Tibial nerve (tissue), 4 donors: ENCODE data around the gene BATF. TPM values are rescaled to one million over a fixed set of nuclear protein-coding genes. Genes with fewer than 3 reads are reported as not detected.

Experiments used
- DNase-seq, 2 donors: peaks; one replicate each; pipeline ENCODE4 v3.0.0-alpha.2; 2019; ENCODE audit warnings: low spot score in 2 of 2
- H3K27ac ChIP-seq, 4 donors: fragments of 200-600 bp; sonication (generic) in 3 of 4; one replicate each; pipeline ENCODE4 v1.5.1; 2017 to 2019; ENCODE audit warnings: mild to moderate bottlenecking in 1 of 4
- H3K27me3 ChIP-seq, 2 donors: fragments of 200-600 bp; sonication (generic) in 1 of 2; one replicate each; pipeline versions ENCODE4 v1.5.1 to v1.6.0; 2017 to 2019
- H3K36me3 ChIP-seq, 3 donors: fragments of 200-600 bp; sonication (generic); one replicate each; pipeline ENCODE4 v1.5.1; 2018 to 2019
- H3K4me1 ChIP-seq, 4 donors: fragments of 200-600 bp; sonication (generic) in 3 of 4; one replicate each; pipeline ENCODE4 v1.5.1; 2017 to 2019
- H3K4me3 ChIP-seq, 4 donors: fragments of 200-600 bp; sonication (generic) in 3 of 4; one replicate each; pipeline ENCODE4 v1.5.1; 2017 to 2019; ENCODE audit warnings: mild to moderate bottlenecking in 1 of 4, moderate library complexity in 1 of 4
- H3K9me3 ChIP-seq, 4 donors: fragments of 200-600 bp; sonication (generic) in 3 of 4; one replicate each; pipeline ENCODE4 v1.5.1; 2017 to 2019
- EP300 ChIP-seq, 2 donors: sonication (generic); formaldehyde crosslinking; IDR thresholded peaks; one replicate each; pipeline ENCODE4 v1.6.1; 2017; ENCODE audit warnings: antibody characterized with exemption in 2 of 2, mild to moderate bottlenecking in 1 of 2
- POLR2A ChIP-seq, 2 donors: fragments of 450-650 bp; IDR thresholded peaks; one replicate each; pipeline ENCODE4 v1.6.1; 2017; ENCODE audit warnings: antibody characterized with exemption in 2 of 2, mild to moderate bottlenecking in 2 of 2, moderate library complexity in 2 of 2
- WGBS, 2 donors: methylation state at CpG; one replicate each; pipeline ENCODE4 v1.1.5; 2018; 5-methylcytosine and 5-hydroxymethylcytosine counted together
- total RNA-seq, 4 donors: library from RNA; depleted of rRNA; stranded (reverse); fragments of >200 nt; gene quantifications; one replicate each; pipeline ENCODE4 v1.1.0, GENCODE V29; 2016
- TF ChIP-seq, protein P1 (sequence below), 5 experiments: fragments of 200-600 bp in 3 of 5; fragments of 450-650 bp in 2 of 5; sonication (generic) in 3 of 5; IDR thresholded peaks; one replicate each; pipeline ENCODE4 v1.5.1; 2016 to 2019; ENCODE audit warnings: antibody characterized with exemption in 5 of 5, mild to moderate bottlenecking in 3 of 5, moderate library complexity in 2 of 5

Gene BATF
- total RNA-seq, 4 donors from 2014 or later: 3.8 to 11.1 (median 6.3) TPM; not detected in 1

DNA sequence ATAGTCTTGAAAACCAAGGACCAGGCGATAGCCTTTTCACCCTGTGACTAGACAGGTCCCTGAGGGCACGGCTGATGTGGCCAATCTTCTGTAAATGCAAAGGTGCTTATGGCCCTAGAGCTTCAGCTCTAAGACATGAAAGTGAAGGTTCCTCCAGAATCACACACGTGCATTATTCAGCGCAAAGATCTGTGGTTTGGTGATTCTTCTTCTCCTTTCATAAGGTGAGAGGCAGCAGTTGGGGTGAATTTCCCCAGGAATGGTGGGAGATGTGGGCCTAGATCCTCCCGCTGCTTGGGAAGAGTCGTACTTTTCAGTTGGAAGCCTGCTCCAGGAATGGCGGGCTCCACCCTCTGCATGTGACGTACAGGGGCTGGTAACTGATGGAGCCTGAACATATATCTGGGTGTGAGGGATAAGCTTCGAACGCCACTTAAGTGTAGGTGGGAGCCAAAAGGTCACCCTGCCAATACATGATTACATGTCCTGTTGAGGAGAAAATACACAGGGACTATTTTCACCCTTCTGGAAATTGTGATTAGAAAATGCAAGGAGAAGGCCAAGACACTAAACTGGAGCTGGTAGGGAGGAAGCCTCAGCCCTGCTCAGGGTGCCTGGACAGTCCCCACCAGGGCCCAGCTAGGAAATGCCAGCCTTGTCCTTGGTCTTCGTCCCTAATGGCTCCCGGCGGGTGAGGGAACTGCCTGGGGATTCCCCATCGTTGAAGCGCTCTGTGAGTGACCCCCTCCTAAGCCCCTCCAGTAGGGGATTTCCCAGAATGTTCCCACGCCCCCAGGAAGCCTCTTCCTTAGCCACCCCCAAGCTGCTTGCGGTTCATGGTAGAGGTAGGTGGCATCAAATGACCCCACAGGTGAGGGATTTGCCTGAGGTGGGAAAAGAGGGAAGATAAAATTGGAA, 17.6 kb downstream of the BATF start:
- Histone ChIP-seq H3K9me3 (no peaks in the 10 kb centered on the region), H3K27me3 (no peaks in the 10 kb centered on the region), H3K27ac (no peak overlapping the region), H3K4me3 (no peak overlapping the region), H3K4me1 (peaks cover 0 to 37% (median 6%) of the 10 kb centered on the region in 4 donors), H3K36me3 (no peaks in the 10 kb centered on the region)
- DNase-seq: no peak
- TF ChIP-seq EP300 (IDR thresholded peaks at IDR 0.05): no peak
- TF ChIP-seq, protein P1, sequence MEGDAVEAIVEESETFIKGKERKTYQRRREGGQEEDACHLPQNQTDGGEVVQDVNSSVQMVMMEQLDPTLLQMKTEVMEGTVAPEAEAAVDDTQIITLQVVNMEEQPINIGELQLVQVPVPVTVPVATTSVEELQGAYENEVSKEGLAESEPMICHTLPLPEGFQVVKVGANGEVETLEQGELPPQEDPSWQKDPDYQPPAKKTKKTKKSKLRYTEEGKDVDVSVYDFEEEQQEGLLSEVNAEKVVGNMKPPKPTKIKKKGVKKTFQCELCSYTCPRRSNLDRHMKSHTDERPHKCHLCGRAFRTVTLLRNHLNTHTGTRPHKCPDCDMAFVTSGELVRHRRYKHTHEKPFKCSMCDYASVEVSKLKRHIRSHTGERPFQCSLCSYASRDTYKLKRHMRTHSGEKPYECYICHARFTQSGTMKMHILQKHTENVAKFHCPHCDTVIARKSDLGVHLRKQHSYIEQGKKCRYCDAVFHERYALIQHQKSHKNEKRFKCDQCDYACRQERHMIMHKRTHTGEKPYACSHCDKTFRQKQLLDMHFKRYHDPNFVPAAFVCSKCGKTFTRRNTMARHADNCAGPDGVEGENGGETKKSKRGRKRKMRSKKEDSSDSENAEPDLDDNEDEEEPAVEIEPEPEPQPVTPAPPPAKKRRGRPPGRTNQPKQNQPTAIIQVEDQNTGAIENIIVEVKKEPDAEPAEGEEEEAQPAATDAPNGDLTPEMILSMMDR (IDR thresholded peaks at IDR 0.05): no peak
- no peak for TF ChIP-seq POLR2A (IDR thresholded peaks at IDR 0.05)
- WGBS, 2 donors: 74 to 82% methylated on average over 17 of the region's 17 CpGs

DNA sequence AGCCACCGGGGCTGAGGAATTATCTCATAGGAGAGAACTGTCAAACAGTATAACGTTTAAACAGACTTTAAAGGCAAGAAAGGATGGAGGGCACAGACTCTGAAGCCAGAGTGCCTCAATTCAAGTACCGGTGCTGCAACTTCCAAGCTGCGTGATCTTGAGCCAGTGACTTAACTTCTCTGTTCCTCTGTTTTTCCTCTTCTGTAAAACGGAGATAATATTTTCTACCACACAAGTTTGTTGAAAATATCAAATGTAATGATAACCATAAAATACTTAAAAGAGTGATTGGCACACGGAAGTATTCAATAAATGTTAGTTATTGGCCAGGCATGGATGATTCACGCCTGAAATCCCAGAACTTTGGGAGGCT, 18.2 kb downstream of the BATF start:
- WGBS, 2 donors: 80% methylated on average over 7 of the region's 7 CpGs
- Histone ChIP-seq H3K4me1 (peaks cover 0 to 35% (median 6%) of the 10 kb centered on the region in 4 donors), H3K9me3 (no peaks in the 10 kb centered on the region), H3K36me3 (no peaks in the 10 kb centered on the region), H3K27ac (no peak overlapping the region), H3K27me3 (no peaks in the 10 kb centered on the region), H3K4me3 (no peak overlapping the region)
- no peak for DNase-seq
- TF ChIP-seq EP300 (IDR thresholded peaks at IDR 0.05) (no peak), POLR2A (IDR thresholded peaks at IDR 0.05) (no peak)
- TF ChIP-seq, protein P1 (IDR thresholded peaks at IDR 0.05): no peak

DNA sequence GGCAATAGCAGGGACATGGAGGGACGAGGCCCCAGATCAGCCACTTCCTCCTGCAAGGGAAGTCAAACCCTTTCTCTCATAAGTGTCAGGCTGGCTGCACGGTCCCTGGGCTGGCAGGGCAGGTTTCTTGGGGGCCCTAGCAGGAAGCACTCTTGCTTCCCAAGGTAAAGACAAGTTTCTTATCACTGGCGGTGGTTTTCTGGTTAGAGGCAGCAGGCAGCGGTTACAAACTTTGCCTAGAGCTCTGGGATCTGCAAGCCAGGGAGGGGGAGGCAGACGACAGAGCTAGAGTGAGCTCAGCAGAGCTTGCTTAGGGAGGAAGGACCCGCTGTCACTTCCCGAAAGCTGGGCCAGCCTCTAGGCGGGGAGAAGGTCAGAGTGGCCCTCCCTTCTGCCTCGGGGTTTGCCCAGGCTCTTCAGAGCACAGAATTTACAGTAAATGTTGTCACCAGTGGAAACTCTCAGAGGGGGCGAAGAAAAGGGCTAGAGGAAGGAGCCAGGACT, 20.4 kb downstream of the BATF start:
- 36 to 37% methylated on average over 10 of the region's 10 CpGs for WGBS, 2 donors
- H3K27ac ChIP-seq: peak overlapping the region in 3 of 4 donors; percentile 19 to 73 (median 64)
- TF ChIP-seq POLR2A (IDR thresholded peaks at IDR 0.05) (no peak), EP300 (IDR thresholded peaks at IDR 0.05) (peak in 1 of 2 donors; percentile 29)
- H3K36me3 ChIP-seq: no peaks in the 10 kb centered on the region
- no peaks in the 10 kb centered on the region for H3K9me3 ChIP-seq
- H3K4me1 ChIP-seq: peaks cover 0 to 20% (median 5%) of the 10 kb centered on the region in 4 donors
- H3K4me3 ChIP-seq: peak overlapping the region in 1 of 4 donors; percentile 12
- peak in 1 of 2 donors; percentile 36 for DNase-seq
- no peaks in the 10 kb centered on the region for H3K27me3 ChIP-seq

DNA sequence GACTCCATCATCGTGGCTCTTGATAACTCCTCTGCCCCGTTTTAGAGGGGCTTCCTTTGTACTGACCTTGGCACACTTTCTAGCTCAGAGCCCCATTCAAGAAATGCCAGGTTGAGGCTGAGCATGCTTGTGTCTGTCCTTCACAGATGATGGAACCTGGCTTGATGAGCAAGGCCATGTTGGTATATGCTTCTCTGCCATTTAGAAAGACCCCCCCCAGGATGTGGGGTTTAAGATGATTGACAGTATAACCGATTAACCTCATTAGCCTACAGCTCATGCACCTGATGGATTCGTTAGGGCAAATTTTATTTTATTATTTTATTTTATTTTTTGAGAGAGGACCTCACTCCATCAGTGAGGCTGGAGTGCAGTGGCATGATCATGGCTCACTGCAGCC, 21.0 kb downstream of the BATF start:
- Histone ChIP-seq H3K27ac (peak overlapping the region in 2 of 4 donors; percentile 64 to 73), H3K36me3 (no peaks in the 10 kb centered on the region), H3K4me3 (peak overlapping the region in 1 of 4 donors; percentile 12), H3K4me1 (peaks cover 0 to 26% (median 5%) of the 10 kb centered on the region in 4 donors), H3K9me3 (no peaks in the 10 kb centered on the region), H3K27me3 (no peaks in the 10 kb centered on the region)
- DNase-seq: no peak
- 53 to 64% methylated on average over 4 of the region's 4 CpGs for WGBS, 2 donors
- TF ChIP-seq, protein P1 (IDR thresholded peaks at IDR 0.05): no peak
- TF ChIP-seq POLR2A (IDR thresholded peaks at IDR 0.05) (no peak), EP300 (IDR thresholded peaks at IDR 0.05) (no peak)

DNA sequence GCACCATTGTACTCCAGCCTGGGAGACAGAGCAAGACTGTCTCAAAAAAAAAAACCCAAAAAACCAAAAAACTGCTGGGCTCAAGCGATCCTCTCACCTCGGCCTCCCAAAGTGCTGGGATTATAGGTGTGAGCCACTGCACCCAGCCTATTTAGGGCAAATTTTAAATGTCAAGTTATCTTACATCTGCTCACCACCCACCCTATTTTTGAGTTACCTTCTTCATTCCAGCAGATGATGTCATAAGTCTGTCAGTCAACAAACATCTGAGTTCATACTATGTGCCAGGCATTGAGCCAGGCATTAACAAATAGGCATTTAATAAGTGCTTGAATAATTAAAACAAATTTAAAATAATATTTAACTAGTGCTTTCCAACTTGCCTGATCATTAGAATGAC, 21.5 kb downstream of the BATF start:
- H3K27ac ChIP-seq: no peak overlapping the region
- no peak for DNase-seq
- peaks cover 0 to 31% (median 5%) of the 10 kb centered on the region in 4 donors for H3K4me1 ChIP-seq
- H3K4me3 ChIP-seq: no peak overlapping the region
- TF ChIP-seq POLR2A (IDR thresholded peaks at IDR 0.05) (no peak), EP300 (IDR thresholded peaks at IDR 0.05) (no peak)
- TF ChIP-seq, protein P1 (IDR thresholded peaks at IDR 0.05): no peak
- H3K9me3 ChIP-seq: no peaks in the 10 kb centered on the region
- H3K36me3 ChIP-seq: no peaks in the 10 kb centered on the region
- WGBS, 2 donors: 90% methylated on average over 2 of the region's 2 CpGs
- no peaks in the 10 kb centered on the region for H3K27me3 ChIP-seq
